ENCODE measurements around the gene PTPRS.

DNA sequence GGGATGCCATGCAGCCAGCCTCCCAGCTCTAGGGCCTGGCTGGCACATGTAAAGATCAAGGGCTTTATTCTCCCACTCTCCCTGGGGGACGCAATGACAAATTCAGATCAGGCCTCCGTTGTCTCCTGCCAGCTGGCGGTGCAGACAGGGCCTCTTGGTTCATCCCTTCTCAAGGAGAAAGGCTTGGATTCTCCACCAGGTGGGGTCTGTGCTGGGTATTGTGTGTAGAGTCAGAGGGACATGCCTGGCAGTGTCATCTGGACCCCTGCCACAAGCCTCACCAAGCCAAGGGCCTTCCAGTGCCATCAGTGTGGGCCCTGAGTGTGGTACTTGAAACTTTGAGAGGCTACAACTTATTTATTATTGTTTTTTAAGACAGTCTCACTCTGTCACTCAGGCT, 8.4 kb upstream of the PTPRS start:
- no peak for TF ChIP-seq ZNF600 (tag by site-specific recombination; IDR thresholded peaks at IDR 0.05)
- TF ChIP-seq PBX3 (CRISPR knock-in tag; IDR thresholded peaks at IDR 0.05) = no peak
